SK-MEL-5 (cell line): Measurements from ENCODE around the gene SHISA9. TPM values are rescaled to one million over a fixed set of nuclear protein-coding genes. Genes with fewer than 3 reads are reported as not detected.

Source experiments
- DNase-seq: peaks from one replicate; pipeline ENCODE4 v3.0.0-alpha.2; 2016; ENCODE audit warnings: low read depth, low spot score
- in situ Hi-C: cut with HindIII; loops from 2 replicates; pipeline ENCODE4 v1.10.0; 2016; ENCODE audit warnings: low sequenced_read_pairs, high pct_unique_total_duplicates, low pct_unique_long_range_greater_than_20kb
- total RNA-seq: library from RNA; depleted of rRNA; stranded (reverse); fragments of >200 nt; shearing (Covaris generic); gene quantifications from 2 replicates; pipeline ENCODE4 v1.2.3, GENCODE V29; 2014; rRNA removed

SHISA9 gene
- total RNA-seq, 1 experiment from 2014 or later = 0.37 TPM

DNA sequence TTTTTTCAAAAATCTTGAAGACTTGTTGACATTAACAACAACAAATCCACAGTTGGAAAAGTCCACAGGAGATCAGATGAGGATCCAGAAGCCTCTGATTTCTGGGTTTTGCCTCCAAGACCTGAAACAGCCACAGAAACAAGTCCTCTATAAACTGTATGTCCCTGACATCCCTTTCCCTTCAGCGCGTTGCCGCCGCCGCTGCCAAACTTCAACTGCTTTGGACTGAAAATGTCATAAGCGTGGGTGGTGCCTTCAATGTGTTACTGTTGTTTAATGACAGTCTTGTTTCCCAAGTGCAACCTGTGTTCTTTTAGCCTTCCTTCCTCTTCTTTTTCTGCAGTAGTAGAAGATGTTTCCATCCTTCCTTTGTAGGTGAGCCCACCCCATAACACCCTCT, 334.9 kb downstream of the SHISA9 start:
- no peak for DNase-seq
- in situ Hi-C loops = no loop called here

DNA sequence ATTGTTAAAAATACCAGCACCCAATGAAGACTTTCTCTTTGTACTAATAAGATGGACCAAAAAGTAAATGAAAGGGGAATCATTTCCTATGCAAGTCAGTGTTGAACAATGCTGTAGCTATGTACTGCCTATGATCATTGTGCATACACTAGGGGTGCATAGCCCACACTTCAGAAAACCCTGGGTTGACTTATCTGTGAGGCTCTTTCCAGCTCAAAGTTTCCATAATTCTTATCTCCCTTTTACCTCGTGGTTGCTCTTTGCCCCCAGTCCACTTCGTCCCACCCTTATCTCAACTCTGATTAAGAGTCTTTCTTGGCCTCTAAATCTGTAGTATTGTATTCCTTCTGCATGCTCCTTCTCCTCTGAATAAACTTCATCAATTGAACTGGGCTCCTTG, 336.8 kb downstream of the SHISA9 start:
- in situ Hi-C loops = no loop called here
- no peak for DNase-seq

DNA sequence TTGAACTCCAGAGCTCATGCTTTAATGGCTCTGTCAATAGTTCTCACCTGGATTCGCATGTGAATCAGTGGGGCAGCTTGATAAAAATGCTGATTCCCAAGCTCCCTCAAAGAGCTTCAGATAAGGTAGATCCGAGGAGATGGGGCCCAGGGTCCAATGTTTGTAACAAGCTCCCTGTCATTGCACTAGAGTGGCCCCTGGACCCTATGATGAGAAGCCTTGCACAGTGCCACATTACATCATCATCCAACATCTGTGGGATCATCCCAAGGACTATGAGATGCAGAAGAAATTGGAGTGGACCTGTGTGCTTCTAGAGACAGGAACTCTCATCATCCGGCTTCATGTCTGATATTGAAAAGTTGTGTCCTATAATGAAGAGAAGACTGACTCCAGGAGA, 340.8 kb downstream of the SHISA9 start:
- in situ Hi-C loops = no loop called here
- no peak for DNase-seq

DNA sequence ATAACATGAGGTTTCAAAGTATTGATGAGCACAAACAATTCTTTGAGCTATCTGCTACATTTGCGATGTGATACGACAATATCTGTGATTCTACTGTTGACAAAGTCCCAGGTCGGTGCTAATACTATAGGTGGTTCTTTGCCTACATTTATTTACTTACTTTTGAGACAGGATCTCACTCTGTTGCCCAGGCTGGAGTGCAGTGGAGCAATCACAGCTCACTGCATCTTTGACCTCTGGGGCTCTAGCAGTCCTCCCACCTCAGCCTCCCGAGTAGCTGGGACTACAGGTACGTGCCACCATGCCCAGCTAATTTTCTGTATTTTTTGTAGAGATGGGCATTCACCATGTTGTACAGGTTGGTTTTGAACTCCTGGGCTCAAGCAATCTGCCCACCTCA, 343.4 kb downstream of the SHISA9 start:
- DNase-seq = no peak
- in situ Hi-C loops = no loop called here

DNA sequence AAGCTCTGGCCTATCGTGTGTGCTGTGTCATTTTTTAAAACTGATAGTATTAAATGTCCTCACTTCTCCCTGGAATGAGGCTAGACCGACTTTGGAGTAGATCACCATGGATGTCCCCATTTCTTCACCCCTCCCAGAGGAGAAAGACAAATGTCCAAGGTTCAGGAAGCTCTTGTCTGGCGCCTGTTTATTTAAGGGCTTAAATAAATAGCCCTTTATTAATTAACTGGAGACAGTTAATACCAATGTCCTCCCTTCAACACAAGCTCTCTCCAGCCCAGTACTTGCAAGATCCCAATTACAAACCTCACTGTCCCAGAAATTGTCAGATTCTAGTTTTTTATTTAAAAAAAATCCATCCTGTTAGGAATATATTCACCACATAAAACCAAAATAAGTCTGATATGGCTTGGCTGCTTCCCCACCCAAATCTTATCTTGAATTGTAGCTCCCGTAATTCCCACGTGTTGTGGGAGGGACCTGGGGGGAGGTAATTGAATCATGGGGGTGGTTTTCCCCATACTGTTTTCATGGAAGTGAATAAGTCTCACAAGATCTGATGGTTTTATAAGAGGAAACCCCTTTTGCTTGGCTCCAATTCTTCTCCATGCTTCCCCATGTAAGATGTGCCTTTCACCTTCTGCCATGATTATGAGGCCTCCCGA, 344.4 kb downstream of the SHISA9 start:
- in situ Hi-C loops = no loop called here
- DNase-seq = no peak

DNA sequence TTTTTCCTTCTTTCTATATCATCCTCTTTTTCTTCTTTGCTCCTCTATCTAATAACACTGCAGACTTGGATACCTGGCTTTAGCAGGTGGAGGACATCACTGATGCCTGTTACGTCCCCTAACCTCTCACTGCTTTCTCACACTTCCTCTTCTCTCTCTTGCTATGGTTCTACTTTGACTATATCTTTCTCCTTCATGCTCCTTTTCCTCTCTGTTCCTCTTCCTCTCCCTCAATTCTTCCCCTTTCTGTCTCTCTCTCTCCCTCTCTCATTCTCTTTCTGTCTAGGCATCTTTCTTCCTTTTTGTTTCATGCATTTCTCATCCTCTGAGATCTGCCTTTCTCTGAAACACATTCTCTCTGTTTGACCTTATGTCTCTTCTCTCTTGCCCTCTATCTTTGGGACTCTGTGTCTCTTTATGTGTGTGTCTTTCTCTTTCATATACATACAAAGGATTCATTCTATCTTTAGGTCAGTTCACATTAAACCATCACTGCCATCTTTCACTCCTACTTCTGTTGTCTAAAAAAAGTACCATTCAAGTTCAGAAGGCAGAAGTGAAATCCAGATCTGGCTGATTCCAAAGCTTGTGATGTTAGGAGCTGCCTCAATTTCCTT, 353.7 kb downstream of the SHISA9 start:
- in situ Hi-C loops = no loop called here
- no peak for DNase-seq

DNA sequence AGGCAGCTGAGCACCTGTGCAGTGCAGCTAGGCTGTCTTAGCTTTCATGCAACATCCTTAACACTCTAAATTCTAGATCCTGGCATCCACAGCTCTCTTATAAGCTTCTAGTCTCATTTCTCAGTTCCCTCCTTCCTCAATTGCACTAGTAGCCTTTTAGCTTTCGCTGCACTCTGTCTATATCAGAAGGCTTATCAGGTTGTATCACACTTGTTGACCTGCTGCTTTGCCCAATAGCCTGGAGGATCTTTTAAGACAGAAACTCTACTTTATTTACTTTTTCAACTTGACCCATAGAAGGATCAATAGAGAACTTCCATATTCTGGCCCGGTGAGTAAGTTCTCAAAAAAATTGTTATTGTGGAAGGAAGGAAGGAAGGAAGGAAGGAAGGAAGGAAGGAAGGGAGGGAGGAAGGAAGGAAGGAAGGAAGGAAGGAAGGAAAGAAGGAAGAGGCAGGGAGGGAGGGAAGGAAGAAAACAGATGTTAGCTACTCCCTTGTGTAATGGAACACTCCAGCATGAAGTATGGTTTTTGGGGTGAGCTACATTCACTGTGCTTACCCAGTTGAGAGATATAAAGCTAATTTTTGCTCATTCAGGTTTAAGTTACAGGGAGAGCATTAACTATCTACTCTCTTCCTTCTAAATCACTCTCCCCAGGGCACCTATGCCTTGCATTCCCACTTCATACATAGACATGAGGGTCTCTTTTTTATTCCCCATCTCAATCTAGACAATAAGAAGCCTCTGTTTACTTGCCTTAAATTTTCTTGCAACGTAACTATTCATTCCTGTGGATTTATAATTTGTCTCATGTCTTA, 361.1 kb downstream of the SHISA9 start:
- in situ Hi-C loops = no loop called here
- DNase-seq = no peak

DNA sequence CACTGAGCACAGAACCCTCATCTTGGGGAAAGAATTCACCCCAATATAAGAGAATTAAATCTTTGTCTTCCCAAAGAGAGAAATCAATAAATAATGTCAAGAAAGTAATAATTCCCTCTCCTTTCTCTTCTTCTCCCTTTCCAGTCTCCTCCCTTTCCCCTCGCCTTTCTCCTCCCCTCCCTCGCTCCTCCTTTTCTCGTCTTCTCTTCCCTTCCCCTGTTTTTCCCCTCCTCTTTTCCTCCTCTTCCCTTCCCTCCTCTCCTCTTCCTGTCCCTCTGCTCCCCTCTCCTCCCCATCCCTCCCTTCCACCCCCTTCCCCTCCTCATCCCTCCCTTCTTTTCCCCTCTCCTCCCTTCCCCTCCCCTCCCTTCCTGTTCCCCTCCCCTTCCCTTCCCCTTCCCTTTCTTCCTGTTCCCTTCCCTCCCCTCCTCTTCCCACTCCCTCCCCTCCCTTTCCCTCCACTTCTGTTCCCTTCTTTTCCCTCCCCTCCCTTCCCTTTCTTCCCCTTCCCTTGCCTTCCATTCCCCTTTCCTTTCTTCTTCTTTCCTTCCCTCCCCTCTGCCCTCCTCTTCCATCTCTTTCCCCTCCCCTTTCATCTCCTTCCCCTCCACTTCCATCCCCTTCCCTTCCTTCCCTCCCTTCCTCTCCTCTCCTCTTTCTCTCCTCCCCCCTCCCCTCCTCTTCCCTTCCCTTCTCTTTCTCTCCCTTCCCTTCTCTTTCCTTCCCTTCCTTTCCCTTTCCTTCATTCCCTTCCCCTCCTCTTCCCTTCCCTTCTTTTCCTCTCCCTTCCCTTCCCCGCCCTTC, 363.6 kb downstream of the SHISA9 start:
- no peak for DNase-seq

DNA sequence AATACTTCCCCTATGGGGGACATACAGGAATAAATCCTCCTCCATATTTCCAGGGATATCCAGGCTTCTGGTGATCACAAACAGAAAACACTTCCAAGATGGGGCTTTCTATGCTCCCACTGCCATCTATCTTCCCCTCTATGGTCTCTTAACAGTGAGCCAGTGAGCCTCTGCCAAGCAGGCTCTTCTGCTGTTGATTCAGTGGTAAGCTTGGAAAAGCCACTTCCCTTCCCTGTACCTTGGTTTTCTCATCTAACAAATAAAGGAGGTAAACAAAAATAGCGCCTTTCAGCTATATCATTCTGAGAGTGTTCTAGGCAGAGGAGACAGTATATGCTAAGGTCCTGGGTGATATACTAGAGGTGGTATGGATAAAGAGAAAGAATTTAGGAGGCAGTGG, 368.0 kb downstream of the SHISA9 start:
- in situ Hi-C loops = no loop called here
- DNase-seq = no peak

More for the DNA sequence above, 363.6 kb downstream of the SHISA9 start:
- in situ Hi-C loops = no loop called here

DNA sequence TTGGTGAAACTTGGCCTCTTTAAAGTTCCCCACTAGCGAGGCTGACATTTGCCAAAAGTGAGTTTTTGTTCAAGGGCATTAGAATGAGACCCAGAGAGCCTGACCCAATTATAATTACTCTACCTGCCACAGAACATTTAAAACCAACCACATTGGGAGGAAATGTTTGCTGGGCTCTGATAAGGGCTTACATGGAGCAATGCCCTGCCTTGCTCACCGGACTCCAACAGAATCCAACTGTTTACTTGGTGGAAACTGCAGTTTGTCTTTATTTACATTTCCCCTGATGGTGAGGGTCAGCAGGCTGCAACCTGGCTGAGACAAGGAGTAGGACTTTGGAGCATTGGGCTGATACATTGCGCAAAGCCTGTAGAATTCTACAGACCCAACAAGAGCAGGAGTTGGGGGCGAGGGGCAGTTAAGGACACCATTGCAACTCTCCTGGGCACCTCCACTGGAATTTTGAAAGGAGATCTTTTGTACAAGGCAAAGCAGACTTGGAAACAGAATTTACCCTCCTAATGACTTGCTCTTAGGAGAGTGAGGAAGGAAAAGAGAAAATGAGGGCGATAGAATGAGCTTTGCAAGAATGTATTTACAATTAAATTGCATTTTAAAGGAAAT, 368.6 kb downstream of the SHISA9 start:
- in situ Hi-C loops = no loop called here
- DNase-seq = no peak

DNA sequence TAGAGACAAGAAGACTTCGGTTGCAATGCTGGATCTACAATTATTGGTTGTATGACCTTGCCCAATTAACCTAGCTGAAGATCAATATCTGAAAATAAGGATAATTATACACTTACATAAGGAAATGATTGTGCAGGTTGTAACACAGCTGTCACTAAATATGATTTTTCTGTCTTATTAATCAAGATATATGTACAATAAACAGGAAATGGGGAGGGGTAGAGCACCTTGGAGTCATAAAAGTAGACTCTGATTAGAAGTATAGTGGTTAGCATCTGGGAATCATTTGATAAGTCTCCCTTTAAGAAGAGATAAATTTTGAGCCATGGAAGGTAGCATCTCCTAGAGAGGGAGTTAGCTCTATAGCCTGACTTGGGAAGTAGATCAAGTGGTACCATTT, 369.2 kb downstream of the SHISA9 start:
- no peak for DNase-seq
- in situ Hi-C loops = no loop called here

DNA sequence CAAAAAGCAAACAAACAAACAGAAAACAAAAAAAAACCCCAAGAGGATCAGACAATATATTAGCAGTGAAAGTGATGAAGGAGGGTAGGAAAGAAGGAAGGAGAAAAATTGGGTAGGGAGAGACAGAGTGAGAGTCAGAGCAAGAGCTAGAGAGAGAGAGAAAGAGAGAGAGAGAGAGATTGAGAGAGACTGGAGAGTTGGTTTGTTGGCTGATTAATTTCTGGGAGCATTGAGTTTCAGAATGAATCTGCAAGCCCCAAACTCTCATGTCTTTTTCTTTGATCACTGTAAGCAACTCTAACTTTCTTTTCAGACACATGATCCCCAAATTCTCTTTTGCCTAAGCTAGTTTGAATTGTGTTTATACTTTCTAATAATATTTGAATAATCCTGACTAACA, 388.1 kb downstream of the SHISA9 start:
- in situ Hi-C loops = no loop called here
- no peak for DNase-seq

Other genes starting within 250 kb of the SHISA9 start
- gene CPPED1, start 97.7 kb upstream of the SHISA9 start, total RNA-seq = 11.5 and 12.4 TPM in 2 replicates